Activated CD8-positive, alpha-beta memory T cell treated with anti-CD3 and anti-CD28 coated beads, Interleukin-2, amount 50 U/mL, for 24 hours (primary cell): Measurements from ENCODE around the gene TMEM72.

Experiments used
- DNase-seq: peaks from one replicate; pipeline ENCODE4 v3.0.0-alpha.2; 2020; ENCODE audit errors: extremely low read depth

Gene TMEM72

GRCh38 chr10:44955413-44956070, 44.4 kb downstream of the TMEM72 start:
- DNase-seq, result no peak

GRCh38 chr10:44956226-44956625, 45.1 kb downstream of the TMEM72 start:
- no peak for DNase-seq

- no peak for DNase-seq
Measured at GRCh38 chr10:44956717-44957706, 45.9 kb downstream of the TMEM72 start.

GRCh38 chr10:44958196-44958897, 47.2 kb downstream of the TMEM72 start:
- DNase-seq, result no peak

GRCh38 chr10:44958898-44959246, 47.7 kb downstream of the TMEM72 start:
- DNase-seq, result no peak

- DNase-seq, result peak; percentile 74
Measured at GRCh38 chr10:44959247-44960087, 48.3 kb downstream of the TMEM72 start, which contains the start of gene RASSF4. TSS of gene RASSF4 (plus strand) at chr10:44959802. CDS start at chr10:44970203, 10,401 bp downstream.

- DNase-seq, result no peak
Measured at GRCh38 chr10:44960088-44960460, 48.9 kb downstream of the TMEM72 start.

- no peak for DNase-seq
Measured at GRCh38 chr10:44960482-44961229, 49.5 kb downstream of the TMEM72 start.

GRCh38 chr10:44961230-44961571, 50.1 kb downstream of the TMEM72 start:
- no peak for DNase-seq

- DNase-seq, result no peak
Measured at GRCh38 chr10:44961931-44962750, 51.0 kb downstream of the TMEM72 start.

- DNase-seq, result no peak
Measured at GRCh38 chr10:44962870-44963738, 52.0 kb downstream of the TMEM72 start.

- DNase-seq, result no peak
Measured at GRCh38 chr10:44963772-44964633, 52.9 kb downstream of the TMEM72 start.

- no peak for DNase-seq
Measured at GRCh38 chr10:44965104-44965503, 54.0 kb downstream of the TMEM72 start.

GRCh38 chr10:44965651-44966097, 54.5 kb downstream of the TMEM72 start:
- DNase-seq, result no peak

- DNase-seq, result no peak
Measured at GRCh38 chr10:44966129-44966815, 55.1 kb downstream of the TMEM72 start.

- DNase-seq, result no peak
Measured at GRCh38 chr10:44966816-44967509, 55.8 kb downstream of the TMEM72 start.

GRCh38 chr10:44967616-44968015, 56.5 kb downstream of the TMEM72 start:
- no peak for DNase-seq
